ENCODE measurements around the gene FAM163B.

The FAM163B gene

DNA sequence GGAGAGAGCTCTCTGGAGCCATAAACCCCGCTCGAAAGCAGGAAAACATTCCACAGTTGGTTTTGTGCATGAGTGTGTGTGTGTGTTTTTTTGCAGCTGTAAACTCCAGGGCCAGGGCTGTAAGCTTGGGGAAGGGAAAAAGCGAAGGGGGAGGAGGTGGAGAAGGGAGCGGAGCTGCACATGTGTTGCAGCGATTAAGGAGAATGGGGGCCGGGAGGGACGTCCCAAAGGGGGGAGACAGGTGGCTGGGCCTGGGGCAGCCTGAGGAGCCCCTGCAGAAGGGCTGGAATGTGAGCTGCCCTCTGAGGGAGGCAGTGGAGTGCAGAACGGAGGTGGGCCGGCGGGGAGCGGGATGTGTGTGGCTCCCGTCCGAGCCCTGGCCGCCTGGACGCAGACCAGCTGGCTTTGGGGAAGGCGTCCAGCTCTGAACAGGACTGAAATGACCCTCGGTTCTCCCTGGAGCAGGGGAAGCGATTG, 81.7 kb downstream of the FAM163B start:
- DNase-seq (ENCODE audit: low spot score): no peak
